Hepatocyte (in vitro differentiated cells): Measurements from ENCODE around the gene CD82. TPM values are rescaled to one million over a fixed set of nuclear protein-coding genes. Genes with fewer than 3 reads are reported as not detected.

Experiments used
- DNase-seq: peaks from one replicate; pipeline ENCODE4 v3.0.0-alpha.2; 2016; ENCODE audit warnings: low spot score
- H2AFZ ChIP-seq: fragments of 200-600 bp; sonication (generic); 2 replicates; pipeline ENCODE4 v1.6.0; 2016; ENCODE audit warnings: antibody characterized with exemption, mild to moderate bottlenecking
- H3K27ac ChIP-seq: fragments of 200-600 bp; sonication (generic); 2 replicates; pipeline ENCODE4 v1.5.1; 2016; ENCODE audit warnings: mild to moderate bottlenecking
- H3K27me3 ChIP-seq: fragments of 200-600 bp; sonication (generic); 2 replicates; pipeline ENCODE4 v1.6.1; 2016
- H3K36me3 ChIP-seq: fragments of 200-600 bp; sonication (generic); replicated peaks from 2 replicates; pipeline ENCODE4 v1.5.1; 2016; ENCODE audit warnings: low read depth; ENCODE audit not compliant: insufficient read depth
- H3K4me1 ChIP-seq: fragments of 200-600 bp; sonication (generic); 2 replicates; pipeline ENCODE4 v1.5.1; 2016; ENCODE audit warnings: mild to moderate bottlenecking, moderate library complexity; ENCODE audit not compliant: insufficient read depth
- H3K4me2 ChIP-seq: fragments of 200-600 bp; sonication (generic); 2 replicates; pipeline ENCODE4 v1.6.0; 2016
- H3K4me3 ChIP-seq: fragments of 200-600 bp; sonication (generic); 2 replicates; pipeline ENCODE4 v1.5.1; 2016; ENCODE audit warnings: mild to moderate bottlenecking
- H3K79me2 ChIP-seq: fragments of 200-600 bp; sonication (generic); 2 replicates; pipeline ENCODE4 v1.6.0; 2017; ENCODE audit warnings: mild to moderate bottlenecking
- H3K9me2 ChIP-seq: fragments of 200-600 bp; sonication (generic); replicated peaks from 2 replicates; pipeline ENCODE4 v1.6.0; 2017; ENCODE audit warnings: mild to moderate bottlenecking; ENCODE audit not compliant: insufficient read depth
- H3K9me3 ChIP-seq: fragments of 200-600 bp; sonication (generic); 2 replicates; pipeline ENCODE4 v1.5.1; 2016; ENCODE audit warnings: low read depth, mild to moderate bottlenecking
- H4K20me1 ChIP-seq: fragments of 200-600 bp; sonication (generic); 2 replicates; pipeline ENCODE4 v1.6.0; 2016; ENCODE audit warnings: mild to moderate bottlenecking; ENCODE audit not compliant: insufficient read depth, poor library complexity, severe bottlenecking
- CTCF ChIP-seq: fragments of 200-600 bp; sonication (generic); IDR thresholded peaks from 2 replicates; pipeline ENCODE4 v1.5.1; 2016; ENCODE audit warnings: antibody characterized with exemption, mild to moderate bottlenecking; ENCODE audit not compliant: poor library complexity
- EZH2 ChIP-seq: fragments of 200-600 bp; sonication (generic); IDR thresholded peaks from 2 replicates; pipeline ENCODE4 v1.6.1; 2016; ENCODE audit warnings: antibody characterized with exemption, mild to moderate bottlenecking, borderline replicate concordance
- EZH2phosphoT487 ChIP-seq: fragments of 200-600 bp; sonication (generic); IDR thresholded peaks from one replicate; pipeline ENCODE4 v1.6.1; 2018; ENCODE audit warnings: antibody characterized with exemption, mild to moderate bottlenecking, low read depth, moderate library complexity; ENCODE audit not compliant: unreplicated experiment, severe bottlenecking
- WGBS: methylation state at CpG from one replicate; pipeline ENCODE4 v1.1.6; 2016; ENCODE audit warnings: low lambda C conversion rate; ENCODE audit errors: missing lambda C conversion rate; 5-methylcytosine and 5-hydroxymethylcytosine counted together
- polyA plus RNA-seq: library from polyadenylated mRNA; unstranded; fragments of >200 nt; fragmentation: Nextera tagmentation; extraction: Ambion mirVana; gene quantifications from 2 replicates; pipeline ENCODE4 v1.2.1, GENCODE V29; 2016
- total RNA-seq: library from RNA; depleted of rRNA; stranded (reverse); fragments of >200 nt; gene quantifications from 2 replicates; pipeline ENCODE4 v1.2.3, GENCODE V29; 2014

Gene CD82
- total and polyA plus RNA-seq, 2 experiments from 2014 or later, result 38.7 to 157 TPM

- no peaks in the 10 kb centered on the region for H3K9me3 ChIP-seq
- 80% methylated on average over 1 of the region's 4 CpGs for WGBS
- H4K20me1 ChIP-seq, result no peaks in the 10 kb centered on the region
- no peak overlapping the region for H3K4me2 ChIP-seq
- no peak for TF ChIP-seq EZH2phosphoT487
- no peak for TF ChIP-seq CTCF
- no peak for TF ChIP-seq EZH2
- H3K36me3 ChIP-seq, result no peaks in the 10 kb centered on the region
- H3K4me3 ChIP-seq, result no peak overlapping the region
- H3K27ac ChIP-seq, result no peak overlapping the region
- no peaks in the 10 kb centered on the region for H3K9me2 ChIP-seq
- H2AFZ ChIP-seq, result no peak overlapping the region
- H3K4me1 ChIP-seq, result peaks cover 31% of the 10 kb centered on the region
- no peaks in the 10 kb centered on the region for H3K27me3 ChIP-seq
- H3K79me2 ChIP-seq, result no peaks in the 10 kb centered on the region
- no peak for DNase-seq
Observed at GRCh38 chr11:44568331-44568657, 2.8 kb downstream of the CD82 start.

GRCh38 chr11:44568658-44569473 is 3.4 kb downstream of the CD82 start:
- peaks cover 25% of the 10 kb centered on the region for H3K4me1 ChIP-seq
- DNase-seq, result peak; percentile 71
- no peaks in the 10 kb centered on the region for H3K36me3 ChIP-seq
- whole genome bisulfite sequencing, result 58% methylated on average over 15 of the region's 15 CpGs
- H3K27me3 ChIP-seq, result no peaks in the 10 kb centered on the region
- H3K27ac ChIP-seq, result peak overlapping the region; percentile 71
- H3K9me3 ChIP-seq, result no peaks in the 10 kb centered on the region
- no peaks in the 10 kb centered on the region for H3K79me2 ChIP-seq
- TF ChIP-seq EZH2 (no peak), EZH2phosphoT487 (no peak), CTCF (no peak)
- no peak overlapping the region for H2AFZ ChIP-seq
- peak overlapping the region; percentile 41 for H3K4me2 ChIP-seq
- no peaks in the 10 kb centered on the region for H3K9me2 ChIP-seq
- H3K4me3 ChIP-seq, result no peak overlapping the region
- H4K20me1 ChIP-seq, result no peaks in the 10 kb centered on the region

- H3K27me3 ChIP-seq, result no peaks in the 10 kb centered on the region
- no peak overlapping the region for H3K4me2 ChIP-seq
- H3K79me2 ChIP-seq, result no peaks in the 10 kb centered on the region
- 93% methylated on average over 10 of the region's 10 CpGs for WGBS
- no peak overlapping the region for H3K27ac ChIP-seq
- peaks cover 20% of the 10 kb centered on the region for H3K4me1 ChIP-seq
- DNase-seq, result no peak
- no peak overlapping the region for H3K4me3 ChIP-seq
- H3K9me2 ChIP-seq, result no peaks in the 10 kb centered on the region
- no peak overlapping the region for H2AFZ ChIP-seq
- no peaks in the 10 kb centered on the region for H3K9me3 ChIP-seq
- TF ChIP-seq EZH2phosphoT487 (no peak), EZH2 (no peak), CTCF (no peak)
- no peaks in the 10 kb centered on the region for H3K36me3 ChIP-seq
- H4K20me1 ChIP-seq, result no peaks in the 10 kb centered on the region
Observed at GRCh38 chr11:44570411-44571155, 5.1 kb downstream of the CD82 start.
